Epithelial cell of esophagus (primary cell): ENCODE data around the gene SEC16A.

Experiments used
- DNase-seq: peaks from one replicate; pipeline ENCODE4 v3.0.0; 2010; ENCODE audit warnings: low read depth
- H3K4me3 ChIP-seq: 2 replicates; pipeline ENCODE4 v1.5.1; 2011; ENCODE audit warnings: mild to moderate bottlenecking, low read length, control low read depth
- TF ChIP-seq, protein P1 (sequence below): IDR thresholded peaks from 2 replicates; pipeline ENCODE4 v1.5.1; 2011; ENCODE audit warnings: low read depth, mild to moderate bottlenecking, low read length, control low read depth, inconsistent platforms; ENCODE audit not compliant: insufficient read depth; ENCODE audit errors: missing control alignments

Gene SEC16A

DNA sequence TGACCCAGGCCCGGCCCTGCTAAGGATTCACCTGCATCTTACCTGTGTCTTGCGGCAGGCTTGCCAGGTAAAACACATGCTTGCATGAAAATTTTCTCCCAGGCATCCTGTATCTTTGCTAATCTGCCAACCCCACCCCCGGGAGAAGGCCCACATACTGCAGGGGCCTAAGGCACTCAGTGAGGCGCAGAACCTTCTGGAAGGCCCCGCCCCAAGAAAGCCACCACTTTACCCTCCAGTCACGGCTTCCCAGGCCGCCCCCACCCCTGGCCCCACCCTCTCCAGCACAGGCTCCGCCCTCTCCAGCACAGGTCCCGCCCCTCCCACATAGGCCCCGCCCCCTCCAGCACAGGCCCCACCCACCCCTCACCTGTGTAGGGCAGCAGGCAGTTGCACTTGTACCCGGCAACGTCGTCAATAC, 29.8 kb upstream of the SEC16A start:
- TF ChIP-seq, protein P1, sequence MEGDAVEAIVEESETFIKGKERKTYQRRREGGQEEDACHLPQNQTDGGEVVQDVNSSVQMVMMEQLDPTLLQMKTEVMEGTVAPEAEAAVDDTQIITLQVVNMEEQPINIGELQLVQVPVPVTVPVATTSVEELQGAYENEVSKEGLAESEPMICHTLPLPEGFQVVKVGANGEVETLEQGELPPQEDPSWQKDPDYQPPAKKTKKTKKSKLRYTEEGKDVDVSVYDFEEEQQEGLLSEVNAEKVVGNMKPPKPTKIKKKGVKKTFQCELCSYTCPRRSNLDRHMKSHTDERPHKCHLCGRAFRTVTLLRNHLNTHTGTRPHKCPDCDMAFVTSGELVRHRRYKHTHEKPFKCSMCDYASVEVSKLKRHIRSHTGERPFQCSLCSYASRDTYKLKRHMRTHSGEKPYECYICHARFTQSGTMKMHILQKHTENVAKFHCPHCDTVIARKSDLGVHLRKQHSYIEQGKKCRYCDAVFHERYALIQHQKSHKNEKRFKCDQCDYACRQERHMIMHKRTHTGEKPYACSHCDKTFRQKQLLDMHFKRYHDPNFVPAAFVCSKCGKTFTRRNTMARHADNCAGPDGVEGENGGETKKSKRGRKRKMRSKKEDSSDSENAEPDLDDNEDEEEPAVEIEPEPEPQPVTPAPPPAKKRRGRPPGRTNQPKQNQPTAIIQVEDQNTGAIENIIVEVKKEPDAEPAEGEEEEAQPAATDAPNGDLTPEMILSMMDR = no peak
- peak; percentile 55 for DNase-seq
- H3K4me3 ChIP-seq = no peak overlapping the region

DNA sequence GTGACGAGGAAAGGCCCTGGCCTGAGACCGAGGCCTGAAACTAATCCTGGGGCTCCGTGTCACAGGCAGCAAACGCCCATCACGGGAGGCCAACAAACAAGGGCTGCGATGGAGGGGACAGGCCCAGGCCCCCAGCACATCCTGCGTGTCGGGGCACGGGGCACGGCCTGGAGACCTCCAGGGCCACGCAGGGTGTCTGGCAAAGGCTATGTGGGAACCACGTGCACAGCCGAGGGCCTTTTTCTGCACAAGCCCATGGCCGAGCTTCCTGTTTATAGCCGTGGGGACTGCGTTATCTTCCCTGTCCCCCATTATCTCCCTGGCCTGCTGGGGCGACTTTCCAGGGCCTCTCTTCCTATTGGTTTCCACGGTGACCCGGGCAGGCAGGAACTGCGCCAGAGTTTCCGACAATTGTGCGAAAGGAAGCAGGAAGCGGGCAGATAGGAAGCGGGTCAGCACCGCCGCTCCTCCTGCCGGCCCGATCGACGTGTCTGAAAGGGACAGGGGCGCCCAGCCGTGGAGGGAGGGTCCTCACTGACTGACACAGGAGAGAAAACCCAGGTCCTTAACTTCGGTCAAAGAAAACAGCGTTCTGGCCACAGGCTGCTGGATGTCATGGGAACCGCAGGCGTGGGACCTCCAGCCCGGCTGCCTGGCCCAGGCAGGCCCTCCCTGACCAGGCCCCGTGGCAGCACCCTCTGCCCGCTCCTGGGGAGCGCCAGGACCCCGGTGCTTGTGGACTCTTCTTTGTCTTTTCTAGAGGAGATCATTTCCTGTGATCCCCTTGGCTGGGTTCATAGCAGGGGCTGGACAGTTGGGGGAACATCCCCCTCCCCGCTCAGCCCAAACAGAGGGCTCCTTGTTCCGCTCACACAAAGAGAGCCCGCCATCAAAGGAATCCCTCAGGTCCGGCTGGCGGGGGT, 29.1 kb upstream of the SEC16A start:
- H3K4me3 ChIP-seq = no peak overlapping the region
- TF ChIP-seq, protein P1 = no peak
- DNase-seq = no peak

DNA sequence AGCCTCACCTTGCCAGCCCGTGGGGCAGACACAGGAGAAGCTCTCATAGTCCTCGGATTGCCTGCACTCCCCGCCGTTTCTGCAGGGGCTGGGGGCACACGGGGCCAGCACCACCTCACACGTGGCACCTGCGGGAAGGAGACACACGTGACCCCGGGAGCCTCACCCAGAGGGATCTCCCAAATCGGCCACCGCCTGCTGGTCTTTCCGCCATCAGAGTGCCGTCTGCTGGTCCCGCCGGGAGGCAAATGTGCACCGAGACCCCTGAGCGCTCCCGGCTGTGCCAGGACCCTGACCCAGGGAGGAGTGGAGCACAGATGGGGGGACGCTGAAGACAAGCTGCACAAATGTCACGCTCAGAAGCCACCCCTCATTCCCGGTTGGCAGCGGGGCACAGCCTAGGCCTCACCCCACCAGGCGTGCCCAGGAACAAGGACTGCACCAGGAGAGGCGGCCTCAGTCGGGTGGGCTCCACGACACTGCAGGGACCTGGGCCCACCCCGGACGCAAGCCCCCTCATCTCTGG, 28.4 kb upstream of the SEC16A start:
- TF ChIP-seq, protein P1 = no peak
- DNase-seq = no peak
- H3K4me3 ChIP-seq = no peak overlapping the region

DNA sequence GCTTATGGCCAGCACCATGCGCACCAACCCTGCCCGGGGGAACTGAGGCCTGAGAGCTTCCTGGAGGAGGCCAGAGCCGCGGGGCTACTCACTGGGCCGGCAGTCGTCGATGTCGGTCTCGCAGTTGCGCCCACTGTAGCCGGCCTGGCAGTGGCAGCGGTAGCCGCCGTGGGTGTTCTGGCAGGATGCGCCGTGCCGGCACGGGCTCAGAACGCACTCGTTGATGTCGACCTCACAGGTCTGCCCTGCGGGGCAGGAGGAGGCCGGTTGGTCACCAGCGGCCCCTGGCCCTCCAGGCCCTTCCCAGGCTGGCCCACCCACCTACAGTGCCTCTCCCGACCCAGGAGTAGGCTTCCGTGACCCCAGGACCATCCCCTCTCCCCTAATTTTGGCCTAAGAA, 27.7 kb upstream of the SEC16A start:
- no peak for DNase-seq
- H3K4me3 ChIP-seq = no peak overlapping the region
- TF ChIP-seq, protein P1 = no peak

DNA sequence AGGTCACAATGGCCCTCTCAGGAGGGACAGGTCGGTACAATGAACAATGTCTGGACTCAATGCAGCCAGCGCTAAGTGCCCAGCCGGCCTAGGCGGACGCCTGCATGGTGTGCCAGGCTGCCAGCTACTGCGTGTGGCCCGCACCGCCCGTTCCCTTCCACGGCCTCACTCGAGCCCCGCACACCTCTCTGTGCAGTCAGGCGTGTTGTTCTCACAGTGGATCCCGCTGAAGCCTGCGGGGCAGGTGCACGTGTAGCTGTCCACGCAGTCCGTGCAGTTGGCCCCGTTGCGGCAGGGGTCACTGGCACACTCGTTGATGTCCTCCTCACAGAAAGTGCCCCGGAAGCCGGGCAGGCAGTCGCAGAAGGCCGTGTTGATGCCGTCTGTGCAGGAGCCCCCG, 26.7 kb upstream of the SEC16A start:
- H3K4me3 ChIP-seq = no peak overlapping the region
- TF ChIP-seq, protein P1 = no peak
- no peak for DNase-seq

DNA sequence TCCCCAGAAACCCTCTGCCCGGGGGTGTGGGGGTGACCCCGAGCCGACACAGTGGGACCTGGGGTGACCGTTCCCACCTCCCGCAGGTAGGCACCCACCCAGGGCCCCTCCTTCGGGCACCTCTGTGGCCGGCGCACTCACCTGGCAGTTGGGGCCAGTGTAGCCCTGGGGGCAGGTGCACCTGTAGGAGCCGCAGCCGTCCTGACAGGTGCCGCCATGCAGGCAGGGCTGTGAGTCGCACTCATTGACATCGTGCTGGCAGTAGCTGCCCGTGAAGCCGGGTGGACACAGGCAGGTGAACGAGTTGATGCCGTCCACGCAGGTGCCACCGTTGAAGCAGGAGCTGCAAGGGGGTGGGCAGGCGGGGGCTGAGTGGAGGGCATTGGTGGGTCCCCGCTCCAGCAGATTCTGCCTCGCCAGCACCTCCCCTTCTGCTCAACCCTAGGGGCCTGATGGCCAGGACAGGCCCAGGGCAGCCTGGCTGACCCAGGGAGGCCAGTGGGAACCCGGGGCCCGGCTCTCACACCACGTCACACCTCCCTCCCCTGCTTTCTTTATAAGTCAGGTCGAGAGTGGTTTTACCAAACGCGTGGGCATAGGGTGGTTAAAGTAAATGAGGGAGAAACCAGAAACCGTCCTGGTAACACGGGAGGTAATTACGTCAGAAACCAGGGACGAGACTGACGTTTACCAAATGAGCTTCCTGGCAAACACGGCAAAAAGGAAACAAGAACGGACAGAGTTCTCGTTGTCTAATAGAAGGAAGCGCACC, 26.1 kb upstream of the SEC16A start:
- DNase-seq = no peak
- H3K4me3 ChIP-seq = no peak overlapping the region
- TF ChIP-seq, protein P1 = no peak
